ENCODE data around the gene SMG6.
"Not testable (repeated sequence)": the region's sequence is repeated elsewhere in the genome, so short reads cannot be mapped to it uniquely, and the experiment has no call there.

SMG6 gene

GRCh38 chr17:2259769-2260536 is 43.6 kb downstream of the SMG6 start:
- DNase-seq, result no peak

- DNase-seq, result not testable (repeated sequence)
Observed at GRCh38 chr17:2258830-2259229, 44.8 kb downstream of the SMG6 start.

GRCh38 chr17:2253768-2254406 is 49.7 kb downstream of the SMG6 start:
- no peak for DNase-seq

GRCh38 chr17:2253362-2253761 is 50.2 kb downstream of the SMG6 start:
- no peak for DNase-seq

GRCh38 chr17:2251098-2251497 is 52.5 kb downstream of the SMG6 start:
- no peak for DNase-seq

- no peak for DNase-seq
Observed at GRCh38 chr17:2250140-2251095, 53.2 kb downstream of the SMG6 start.

GRCh38 chr17:2247005-2247404 is 56.6 kb downstream of the SMG6 start:
- no peak for DNase-seq

- no peak for DNase-seq
Observed at GRCh38 chr17:2244545-2245525, 58.8 kb downstream of the SMG6 start.

GRCh38 chr17:2243953-2244352 is 59.6 kb downstream of the SMG6 start:
- DNase-seq, result no peak

- no peak for DNase-seq
Observed at GRCh38 chr17:2241823-2242222, 61.8 kb downstream of the SMG6 start.

- DNase-seq, result no peak
Observed at GRCh38 chr17:2240541-2240940, 63.0 kb downstream of the SMG6 start.

GRCh38 chr17:2239882-2240430 is 63.6 kb downstream of the SMG6 start:
- no peak for DNase-seq

- no peak for DNase-seq
Observed at GRCh38 chr17:2239170-2239551, 64.4 kb downstream of the SMG6 start.

- DNase-seq, result no peak
Observed at GRCh38 chr17:2238432-2239169, 65.0 kb downstream of the SMG6 start.

GRCh38 chr17:2237950-2238349 is 65.6 kb downstream of the SMG6 start:
- no peak for DNase-seq

GRCh38 chr17:2237521-2237921 is 66.1 kb downstream of the SMG6 start:
- no peak for DNase-seq

GRCh38 chr17:2235792-2236366 is 67.7 kb downstream of the SMG6 start:
- no peak for DNase-seq

- DNase-seq, result no peak
Observed at GRCh38 chr17:2235265-2235664, 68.3 kb downstream of the SMG6 start.

- no peak for DNase-seq
Observed at GRCh38 chr17:2233441-2233947, 70.1 kb downstream of the SMG6 start.

GRCh38 chr17:2232244-2232638 is 71.3 kb downstream of the SMG6 start:
- no peak for DNase-seq

- no peak for DNase-seq
Observed at GRCh38 chr17:2230877-2231276, 72.7 kb downstream of the SMG6 start.

Measured in SIG-M5 (cell line).